Measurements from ENCODE around the gene SIRT4.

- no peak for TF ChIP-seq POLR2A (IDR thresholded peaks at IDR 0.05)
- TF ChIP-seq CTCF (IDR thresholded peaks at IDR 0.05): no peak
Observed at GRCh38 chr12:120290609-120291305, 11.4 kb upstream of the SIRT4 start.
